ENCODE measurements around the gene PROP1.
"Not testable (repeated sequence)": the region's sequence is repeated elsewhere in the genome, so short reads cannot be mapped to it uniquely, and the experiment has no call there.

Gene PROP1

GRCh38 chr5:177995691-177996595 lies at the start of gene PROP1:
PROP1 (minus strand) TSS chr5:177996242; CDS start chr5:177995933, 309 bp downstream.
- no peak for DNase-seq (ENCODE audit: low read depth in 1 of 2, low spot score in 1 of 2)

GRCh38 chr5:178019379-178020030 lies 23.5 kb upstream of the PROP1 start:
- DNase-seq (ENCODE audit: low read depth in 1 of 2, low spot score in 1 of 2), result not testable (repeated sequence)

DNA sequence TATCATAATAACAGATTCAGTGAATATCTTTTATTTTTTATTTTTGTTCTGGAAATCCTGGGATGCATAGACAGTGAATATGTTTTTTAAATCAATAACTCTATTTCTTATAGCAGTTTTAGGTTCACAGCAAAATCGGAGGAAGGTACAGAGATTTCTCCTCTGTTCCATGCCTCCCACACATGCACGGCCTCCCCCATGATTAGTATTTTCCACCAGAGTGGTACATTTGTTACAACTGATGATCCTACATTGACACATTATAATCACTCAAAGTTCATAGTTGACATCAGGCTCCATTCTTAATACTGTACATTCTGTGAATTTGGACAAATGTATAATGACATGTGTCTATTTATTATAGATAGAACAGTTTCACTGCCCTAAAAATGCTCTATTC lies 16.7 kb upstream of the PROP1 start:
- DNase-seq (ENCODE audit: low read depth in 1 of 2, low spot score in 1 of 2), result not testable (repeated sequence)

DNA sequence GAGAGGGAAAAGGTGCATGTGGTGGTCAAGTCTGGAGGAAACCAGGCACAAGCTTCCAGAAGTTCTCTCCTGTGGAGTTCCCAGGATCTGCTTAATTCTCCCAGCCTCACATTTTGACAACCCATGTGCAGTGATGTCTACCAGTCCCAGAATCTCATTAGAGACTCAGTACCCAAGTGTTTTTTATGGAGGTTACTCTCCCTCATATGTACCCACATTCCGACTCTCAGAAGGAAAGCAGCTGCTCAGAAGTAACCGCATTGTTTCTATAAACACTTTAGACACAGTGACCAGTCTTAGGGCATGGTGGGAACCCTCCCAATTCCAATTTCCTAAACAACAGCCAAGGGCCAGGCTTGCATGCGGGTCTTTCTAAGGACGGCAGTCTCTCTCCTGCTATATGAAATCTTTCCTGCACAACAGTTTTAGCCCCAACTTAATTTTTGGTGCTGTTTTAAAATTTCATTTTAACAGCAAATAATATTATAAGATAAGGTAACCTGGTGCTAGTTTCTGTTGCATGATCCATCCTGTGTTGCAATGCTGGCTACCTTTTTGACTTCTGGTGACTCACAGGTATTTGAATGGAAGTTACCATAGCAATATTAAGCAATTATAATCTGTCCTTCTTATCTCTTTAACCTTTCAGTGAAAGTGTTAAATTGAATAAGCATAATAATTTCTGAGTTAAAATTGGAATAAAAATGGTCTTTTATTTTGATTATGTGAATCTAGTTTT lies 15.9 kb upstream of the PROP1 start:
- not testable (repeated sequence) for DNase-seq (ENCODE audit: low read depth in 1 of 2, low spot score in 1 of 2)

DNA sequence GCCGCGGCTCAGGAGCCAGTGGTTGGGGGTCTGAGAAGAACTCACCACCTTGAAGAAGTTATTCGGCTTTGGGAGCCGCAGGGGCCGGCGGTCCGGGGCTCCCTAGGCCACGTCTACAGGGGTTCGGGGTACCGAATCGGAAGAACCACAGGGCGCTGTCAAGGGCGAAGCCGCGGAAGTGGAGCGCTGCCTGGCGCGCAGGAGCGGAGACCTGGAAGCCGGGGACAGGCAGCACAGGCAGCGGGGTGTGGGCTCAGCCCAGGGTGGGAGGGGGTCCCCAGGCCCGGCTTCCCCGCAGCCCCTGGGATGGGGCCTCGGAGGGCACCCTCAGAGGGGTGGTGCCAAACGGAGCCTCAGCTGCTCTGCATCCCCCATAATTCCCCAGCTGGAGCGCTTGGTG lies 11.2 kb upstream of the PROP1 start:
- DNase-seq (ENCODE audit: low read depth in 1 of 2, low spot score in 1 of 2), result not testable (repeated sequence)

DNA sequence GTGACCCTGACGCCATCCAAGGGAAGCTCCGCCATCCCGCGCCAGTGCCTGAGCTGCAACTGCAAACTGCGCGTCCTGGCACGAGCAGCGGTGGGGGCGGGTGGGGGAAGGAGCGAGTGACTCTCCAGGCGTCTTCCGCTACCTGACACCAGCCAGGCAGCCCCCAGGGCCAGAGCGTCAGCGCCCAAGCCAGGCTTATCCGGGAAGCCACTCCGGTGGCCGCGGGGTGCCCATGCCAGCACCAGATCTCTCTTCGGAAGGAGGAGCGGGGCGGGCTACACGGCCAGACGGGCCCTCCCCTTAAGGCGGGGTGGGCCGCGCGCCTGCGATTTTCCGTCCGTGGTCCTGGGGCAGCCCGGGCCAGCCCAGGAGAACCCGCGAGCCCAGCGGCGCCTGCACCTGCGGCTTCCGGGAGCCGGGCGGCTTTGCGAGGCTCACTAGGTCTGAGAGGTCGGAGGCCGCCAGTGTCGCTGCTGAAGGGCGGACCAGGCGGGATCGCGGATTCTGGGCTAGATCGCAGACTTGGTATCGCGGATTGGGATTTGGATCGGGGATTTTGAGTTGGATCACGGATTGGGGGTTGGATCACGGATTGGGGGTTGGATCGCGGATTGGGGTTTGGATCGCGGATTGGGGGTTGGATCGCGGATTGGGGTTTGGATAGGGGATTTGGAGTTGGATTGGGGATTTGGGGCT lies 10.6 kb upstream of the PROP1 start:
- peak; percentile 23 to 51 for DNase-seq (ENCODE audit: low read depth in 1 of 2, low spot score in 1 of 2)

DNA sequence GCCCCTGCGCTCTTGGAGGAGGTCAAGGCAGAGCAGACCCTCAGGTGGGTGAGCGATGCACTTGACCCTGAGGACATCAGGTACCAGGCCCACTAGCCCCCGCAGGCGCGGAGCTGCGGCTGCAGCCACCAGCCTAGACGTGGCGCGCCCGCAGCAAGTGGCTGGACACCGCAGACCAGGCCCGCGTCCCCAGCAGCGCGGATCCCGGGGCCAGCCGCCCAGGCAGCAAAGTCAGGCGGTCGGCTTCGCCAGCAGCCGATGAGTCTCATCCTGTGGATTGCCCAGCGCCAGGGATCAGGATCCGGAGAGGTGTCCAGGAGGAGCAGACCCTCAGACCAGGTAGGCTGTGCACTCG lies 10.1 kb upstream of the PROP1 start:
- DNase-seq (ENCODE audit: low read depth in 1 of 2, low spot score in 1 of 2), result not testable (repeated sequence)

DNA sequence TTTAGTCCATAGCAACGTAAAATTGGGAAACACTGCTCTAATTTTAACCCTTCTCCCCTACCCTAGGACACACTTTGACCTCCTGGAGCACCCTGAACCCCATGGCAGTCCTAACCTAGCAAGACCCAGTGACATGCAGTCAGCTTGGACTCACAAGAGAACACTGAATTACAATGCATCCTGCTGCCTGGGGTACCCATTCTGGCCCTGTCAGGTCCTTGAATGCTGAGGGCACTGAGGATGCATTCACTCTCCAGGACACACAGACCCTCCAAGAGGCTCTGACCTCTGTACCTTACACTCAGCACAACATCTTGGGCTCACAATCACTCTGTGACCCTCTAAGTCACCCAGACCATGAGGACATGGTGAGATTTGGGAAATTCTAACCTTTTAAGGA lies 1.8 kb upstream of the PROP1 start:
- no peak for DNase-seq (ENCODE audit: low read depth in 1 of 2, low spot score in 1 of 2)

GRCh38 chr5:177997319-177997670 lies 1.3 kb upstream of the PROP1 start:
- no peak for DNase-seq (ENCODE audit: low read depth in 1 of 2, low spot score in 1 of 2)

- DNase-seq (ENCODE audit: low read depth in 1 of 2, low spot score in 1 of 2), result no peak
Measured at GRCh38 chr5:177996660-177997318, 747 bp upstream of the PROP1 start.

GRCh38 chr5:177994561-177995190 lies 1.4 kb downstream of the PROP1 start:
- DNase-seq (ENCODE audit: low read depth in 1 of 2, low spot score in 1 of 2), result no peak

DNA sequence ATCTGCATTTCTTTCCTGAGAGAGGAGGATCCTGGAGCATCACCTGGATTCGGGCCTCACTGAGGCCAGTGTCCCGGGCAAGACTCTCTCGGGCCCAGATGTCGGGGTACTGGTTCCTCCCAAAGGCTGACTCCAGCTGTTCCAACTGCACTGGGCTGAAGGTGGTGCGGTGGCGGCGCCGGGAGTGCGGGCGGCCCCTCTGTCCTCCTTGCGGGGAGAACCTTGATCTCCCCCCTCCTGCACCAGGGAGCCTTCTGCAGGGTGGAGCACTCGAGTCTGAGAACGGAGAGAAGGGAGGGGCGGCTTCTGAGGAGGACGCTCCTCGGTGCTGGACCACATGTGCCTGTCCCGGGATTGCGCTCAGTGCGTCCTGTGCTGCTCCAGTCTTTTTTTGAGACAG lies 2.0 kb downstream of the PROP1 start:
- DNase-seq (ENCODE audit: low read depth in 1 of 2, low spot score in 1 of 2), result no peak

DNA sequence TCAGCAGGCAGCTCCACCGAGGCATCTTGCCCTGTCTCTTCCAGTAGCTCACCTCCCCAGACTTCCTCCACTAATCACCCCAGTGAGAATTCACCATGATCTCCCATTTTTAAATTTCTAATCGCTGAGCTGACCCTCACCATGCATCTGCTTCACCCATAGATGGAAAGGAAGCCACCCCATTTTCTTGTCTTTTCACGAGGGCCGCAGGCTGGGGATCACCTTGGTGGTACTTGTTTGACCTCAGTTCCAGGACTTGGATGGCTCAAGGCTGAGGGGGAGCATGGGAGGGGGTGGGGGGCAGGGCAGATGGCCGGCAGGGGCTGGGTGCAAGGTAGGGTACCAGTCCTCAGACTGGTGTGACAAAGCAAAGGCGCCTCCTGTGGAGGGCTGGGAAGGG lies 3.6 kb downstream of the PROP1 start:
- DNase-seq (ENCODE audit: low read depth in 1 of 2, low spot score in 1 of 2), result no peak

DNA sequence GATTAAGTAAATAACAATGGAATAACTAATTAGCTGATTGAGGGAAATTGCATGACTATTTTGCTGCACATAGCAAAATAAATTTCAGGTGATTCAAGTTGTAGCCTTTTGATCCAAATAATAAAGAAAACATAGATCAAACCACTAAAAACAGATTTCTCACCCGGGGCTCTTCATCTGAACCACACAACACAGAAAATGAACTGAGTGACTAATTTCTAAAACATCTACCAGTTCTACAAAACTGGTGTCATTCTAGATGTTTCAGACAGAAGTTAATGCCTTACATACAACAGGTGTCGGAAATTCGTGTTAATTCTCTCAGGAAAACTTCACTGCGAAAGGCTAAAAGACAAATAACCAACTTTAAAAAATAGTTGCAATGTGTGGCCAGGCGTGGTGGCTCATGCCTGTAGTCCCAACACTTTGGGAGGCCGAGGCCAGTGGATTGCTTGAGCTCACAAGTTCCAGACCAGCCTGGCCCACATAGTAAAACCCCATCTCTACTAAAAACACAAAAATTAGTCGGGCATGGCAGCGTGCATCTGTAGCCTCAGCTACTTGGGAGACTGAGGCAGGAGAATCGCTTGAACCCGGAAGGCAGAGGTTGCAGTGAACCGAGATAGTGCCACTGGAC lies 6.9 kb downstream of the PROP1 start:
- DNase-seq (ENCODE audit: low read depth in 1 of 2, low spot score in 1 of 2), result no peak

- no peak for DNase-seq (ENCODE audit: low read depth in 1 of 2, low spot score in 1 of 2)
Measured at GRCh38 chr5:177987326-177987725, 8.7 kb downstream of the PROP1 start.

- DNase-seq (ENCODE audit: low read depth in 1 of 2, low spot score in 1 of 2), result no peak
Measured at GRCh38 chr5:177985430-177986040, 10.5 kb downstream of the PROP1 start.

GRCh38 chr5:177984584-177985206 lies 11.3 kb downstream of the PROP1 start:
- no peak for DNase-seq (ENCODE audit: low read depth in 1 of 2, low spot score in 1 of 2)

- no peak for DNase-seq (ENCODE audit: low read depth in 1 of 2, low spot score in 1 of 2)
Measured at GRCh38 chr5:177983763-177984583, 12.1 kb downstream of the PROP1 start.

Data from activated CD4-positive, alpha-beta T cell treated with anti-CD3 and anti-CD28 coated beads, Interleukin-2, amount 50 U/mL, for 24 hours (primary cell).